ENCODE results near the gene MYLK4. TPM values are rescaled to one million over a fixed set of nuclear protein-coding genes. Genes with fewer than 3 reads are reported as not detected.

Gene MYLK4
- total RNA-seq, result 0.78 and 0.97 TPM in 2 replicates

GRCh38 chr6:2750832-2751231, at the start of gene MYLK4:
Gene MYLK4, minus strand, starts transcription at chr6:2750922. Its CDS starts 1,628 bp downstream, at chr6:2749294.

DNA sequence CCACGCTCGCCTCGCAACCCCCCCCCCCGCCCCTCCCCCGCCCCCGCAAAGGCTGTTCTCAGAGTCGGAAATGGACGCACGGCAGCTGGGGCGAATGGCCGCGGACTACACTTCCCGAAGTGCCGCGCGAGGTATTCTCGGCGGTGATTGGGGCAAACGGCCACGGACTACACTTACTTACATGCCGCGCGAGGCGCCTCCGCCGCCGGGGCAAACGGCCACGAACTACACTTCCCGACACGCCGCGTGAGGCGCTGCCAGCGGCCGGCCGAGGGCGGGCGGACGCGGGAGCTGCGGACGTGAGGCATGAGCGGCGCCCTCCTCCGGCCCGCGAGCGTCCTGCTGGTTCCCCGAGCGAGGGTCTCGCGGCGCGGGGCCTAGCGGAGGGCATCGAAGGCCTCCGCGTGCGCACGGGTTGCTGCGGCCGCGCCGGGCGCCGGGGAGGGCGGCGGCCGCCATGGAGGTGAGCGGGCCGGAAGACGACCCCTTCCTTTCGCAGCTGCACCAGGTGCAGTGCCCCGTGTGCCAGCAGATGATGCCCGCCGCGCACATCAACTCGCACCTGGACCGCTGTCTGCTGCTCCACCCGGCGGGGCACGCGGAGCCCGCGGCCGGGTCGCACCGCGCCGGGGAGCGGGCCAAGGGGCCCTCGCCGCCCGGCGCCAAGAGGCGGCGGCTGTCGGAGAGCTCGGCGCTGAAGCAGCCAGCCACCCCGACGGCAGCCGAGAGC, 14.6 kb upstream of the MYLK4 start, which contains the start of gene WRNIP1:
Gene WRNIP1, plus strand, starts transcription at position 228 of the 730 bp plus-strand sequence. Its CDS starts 230 bp downstream, at position 458.

Other genes with a start within 250 kb of the MYLK4 start
- 23.5 and 25.2 TPM in 2 replicates for gene WRNIP1, start 14.5 kb upstream of the MYLK4 start, total RNA-seq
- gene SERPINB1, start 90.9 kb upstream of the MYLK4 start, total RNA-seq, result 56.7 and 59.2 TPM in 2 replicates
- 35.0 and 38.5 TPM in 2 replicates for gene SERPINB9, start 152.4 kb upstream of the MYLK4 start, total RNA-seq
- 95.3 and 102 TPM in 2 replicates for gene SERPINB6, start 220.6 kb upstream of the MYLK4 start, total RNA-seq
- 45.2 and 80.2 TPM in 2 replicates for gene NQO2, start 249.0 kb upstream of the MYLK4 start, total RNA-seq